Caco-2 (cell line): ENCODE measurements around the gene TMCC1. TPM values are rescaled to one million over a fixed set of nuclear protein-coding genes. Genes with fewer than 3 reads are reported as not detected.
A peak's percentile ranks its signal among the peaks of the same experiment; 100 is the strongest.

Experiments used
- BruUV-seq: library from RNA; stranded (reverse); fragments of 400-500 nt; replicated peaks from 2 replicates; lab custom pipeline; 2021; lab: Mats Ljungman, UMichigan
- CTCF ChIA-PET: fragments of 300-600 bp; sonication (Branson Sonifier 250); formaldehyde crosslinking; loops from one replicate; lab custom pipeline; 2022; ENCODE audit warnings: antibody characterized with exemption; lab: Charles Lee
- POLR2A ChIA-PET: fragments of 300-600 bp; sonication (Branson Sonifier 250); formaldehyde crosslinking; loops from one replicate; lab custom pipeline; 2022; ENCODE audit warnings: antibody characterized with exemption; lab: Charles Lee
- DNase-seq, 2 experiments: peaks; one replicate each; pipeline versions ENCODE4 v3.0.0 to v3.0.0-alpha.2; 2020 to 2022
- H3K27me3 ChIP-seq: replicated peaks from 2 replicates; pipeline ENCODE4 v1.6.0; 2011; ENCODE audit warnings: low read length; ENCODE audit not compliant: control insufficient read depth, insufficient read depth
- H3K36me3 ChIP-seq: 2 replicates; pipeline ENCODE4 v1.5.1; 2011; ENCODE audit warnings: low read length; ENCODE audit not compliant: control insufficient read depth, insufficient read depth
- H3K4me1 ChIP-seq: fragments of 250-450 bp; sonication (Bioruptor Pico); 2 replicates; pipeline ENCODE4 v1.5.1; 2020; ENCODE audit warnings: mild to moderate bottlenecking
- H3K4me3 ChIP-seq: 2 replicates; pipeline ENCODE4 v1.5.1; 2011; ENCODE audit warnings: low read depth, mild to moderate bottlenecking, control low read depth, low read length
- H3K9me3 ChIP-seq: fragments of 250-450 bp; sonication (Bioruptor Pico); 2 replicates; pipeline ENCODE4 v1.5.1; 2020; ENCODE audit warnings: mild to moderate bottlenecking, moderate library complexity
- H3K27ac Mint-ChIP-seq: one replicate; pipeline ENCODE4 v1.8.0; 2022; ENCODE audit warnings: mixed read lengths; ENCODE audit not compliant: unreplicated experiment
- H3K27me3 Mint-ChIP-seq: one replicate; pipeline ENCODE4 v1.8.0; 2022; ENCODE audit warnings: mixed read lengths; ENCODE audit not compliant: insufficient read depth, unreplicated experiment
- H3K36me3 Mint-ChIP-seq: one replicate; pipeline ENCODE4 v1.8.0; 2022; ENCODE audit warnings: mild to moderate bottlenecking, mixed read lengths; ENCODE audit not compliant: insufficient read depth, unreplicated experiment
- H3K4me1 Mint-ChIP-seq: one replicate; pipeline ENCODE4 v1.8.0; 2022; ENCODE audit warnings: low read depth, mixed read lengths; ENCODE audit not compliant: unreplicated experiment
- H3K4me3 Mint-ChIP-seq: one replicate; pipeline ENCODE4 v1.8.0; 2022; ENCODE audit warnings: mild to moderate bottlenecking, moderate library complexity, mixed read lengths; ENCODE audit not compliant: unreplicated experiment
- H3K9me3 Mint-ChIP-seq: one replicate; pipeline ENCODE4 v1.8.0; 2022; ENCODE audit warnings: mixed read lengths; ENCODE audit not compliant: unreplicated experiment
- CTCF ChIP-seq, 2 experiments: fragments of 200-600 bp in 1 of 2; IDR thresholded peaks; 1 replicate in 1 of 2; 2 replicates in 1 of 2; pipeline versions ENCODE4 v1.5.1 to v1.8.0; 2011 to 2022; ENCODE audit warnings: antibody characterized with exemption in 1 of 2, control low read depth in 1 of 2, inconsistent platforms in 1 of 2, low read depth in 1 of 2, low read length in 1 of 2, mild to moderate bottlenecking in 1 of 2, moderate library complexity in 1 of 2; ENCODE audit not compliant: insufficient read depth in 1 of 2, severe bottlenecking in 1 of 2, unreplicated experiment in 1 of 2
- intact Hi-C: fragments of 100-400 bp; cut with micrococcal nuclease; formaldehyde crosslinking; loops from one replicate; pipeline ENCODE4 v1.10.0; 2022; ENCODE audit not compliant: unreplicated experiment
- total RNA-seq: library from RNA; stranded (reverse); gene quantifications from 2 replicates; pipeline ENCODE4 v1.2.3, GENCODE V29; 2022

Gene TMCC1
- total RNA-seq, 1 experiment from 2014 or later, result 27.8 TPM

- Mint-ChIP-seq H3K36me3 (peaks cover 7% of the 10 kb centered on the region), H3K4me3 (peak overlapping the region; percentile 96), H3K4me1 (peaks cover 18% of the 10 kb centered on the region), H3K27me3 (no peaks in the 10 kb centered on the region), H3K9me3 (no peaks in the 10 kb centered on the region), H3K27ac (no peak overlapping the region)
- H3K4me3 ChIP-seq, result no peak overlapping the region
- no peak for DNase-seq
- no peaks in the 10 kb centered on the region for H3K9me3 ChIP-seq
- intact Hi-C loops, result no loop called here
- ChIA-PET CTCF (interaction anchor here (1.0 kb wide), 1 partner anchor 113 kb away, joined by 5 read pairs; no protein-coding TSS in a partner anchor), POLR2A (no interaction called here)
- no peak for TF ChIP-seq CTCF (IDR thresholded peaks at IDR 0.05; ENCODE audit: insufficient read depth in 1 of 2, low read depth in 1 of 2, low read length in 1 of 2, severe bottlenecking in 1 of 2, unreplicated experiment in 1 of 2)
- H3K36me3 ChIP-seq, result no peaks in the 10 kb centered on the region; the same call in 1 of the 2 replicates
- no peaks in the 10 kb centered on the region for H3K27me3 ChIP-seq
- peaks cover 16% of the 10 kb centered on the region for H3K4me1 ChIP-seq
- no TSS peak for BruUV-seq
These were observed 290.0 kb downstream of the TMCC1 start for GRCh38 chr3:129603561-129603942.

DNA sequence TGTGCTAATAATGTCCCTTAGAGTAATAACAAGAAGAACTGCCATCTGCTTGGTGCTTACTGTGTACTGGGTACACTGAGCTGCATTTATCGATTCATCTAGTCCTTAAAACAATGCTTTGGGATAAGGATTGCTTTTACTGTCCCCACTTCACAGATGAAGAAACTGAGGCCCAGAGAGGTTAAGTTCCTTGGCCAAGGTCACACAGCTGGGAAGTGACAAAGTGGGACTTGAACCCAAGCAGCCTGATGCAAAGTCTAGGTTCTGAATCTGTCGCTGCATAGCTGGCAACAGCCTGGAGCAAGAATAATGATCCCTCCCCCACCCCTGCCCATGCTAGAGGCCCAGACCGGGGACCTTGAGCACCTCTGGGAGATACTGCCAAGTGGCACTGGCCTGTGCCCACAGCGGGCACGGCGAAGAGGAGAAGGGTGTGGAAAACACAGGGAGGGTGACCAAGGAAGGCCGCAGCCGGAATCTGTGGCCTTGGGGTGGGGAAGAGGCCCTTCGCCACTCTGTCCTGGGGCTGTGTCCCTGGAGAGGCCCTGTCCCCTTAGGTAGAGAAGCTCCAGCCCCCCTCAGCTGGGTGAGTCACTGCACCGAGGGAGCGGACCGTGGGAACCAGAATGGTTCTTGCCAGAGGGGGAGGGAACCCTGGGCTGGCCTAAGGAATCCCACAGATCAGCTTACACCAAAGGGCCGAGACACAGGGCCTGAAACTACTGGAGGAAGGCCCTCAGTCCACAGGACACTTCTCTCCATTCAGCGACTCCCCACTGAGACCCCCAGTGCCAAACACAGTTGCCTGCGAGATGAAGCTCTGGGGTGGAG is 290.6 kb downstream of the TMCC1 start:
- BruUV-seq, result no TSS peak
- peaks cover 22% of the 10 kb centered on the region for H3K4me1 Mint-ChIP-seq
- intact Hi-C loops, result no loop called here
- peaks cover 16% of the 10 kb centered on the region for H3K4me1 ChIP-seq
- H3K36me3 Mint-ChIP-seq, result peaks cover 7% of the 10 kb centered on the region
- ChIA-PET CTCF (interaction anchor here (1.0 kb wide), 1 partner anchor 113 kb away, joined by 5 read pairs; no protein-coding TSS in a partner anchor), POLR2A (no interaction called here)
- H3K9me3 Mint-ChIP-seq, result no peaks in the 10 kb centered on the region
- H3K4me3 ChIP-seq, result no peak overlapping the region
- no peak overlapping the region for H3K4me3 Mint-ChIP-seq
- no peaks in the 10 kb centered on the region; the same call in 1 of the 2 replicates for H3K36me3 ChIP-seq
- H3K27me3 ChIP-seq, result no peaks in the 10 kb centered on the region
- TF ChIP-seq CTCF (IDR thresholded peaks at IDR 0.05; ENCODE audit: insufficient read depth in 1 of 2, low read depth in 1 of 2, low read length in 1 of 2, severe bottlenecking in 1 of 2, unreplicated experiment in 1 of 2), result no peak
- DNase-seq, result peak in 1 of 2 experiments; percentile 51
- no peak overlapping the region for H3K27ac Mint-ChIP-seq
- H3K9me3 ChIP-seq, result no peaks in the 10 kb centered on the region
- H3K27me3 Mint-ChIP-seq, result no peaks in the 10 kb centered on the region

- BruUV-seq, result no TSS peak
- H3K27ac Mint-ChIP-seq, result no peak overlapping the region
- H3K4me1 Mint-ChIP-seq, result peaks cover 20% of the 10 kb centered on the region
- ChIA-PET CTCF (no interaction called here), POLR2A (no interaction called here)
- intact Hi-C loops, result no loop called here
- H3K27me3 ChIP-seq, result no peaks in the 10 kb centered on the region
- no peak for DNase-seq
- no peak overlapping the region for H3K4me3 Mint-ChIP-seq
- peaks cover 7% of the 10 kb centered on the region for H3K36me3 Mint-ChIP-seq
- TF ChIP-seq CTCF (IDR thresholded peaks at IDR 0.05; ENCODE audit: insufficient read depth in 1 of 2, low read depth in 1 of 2, low read length in 1 of 2, severe bottlenecking in 1 of 2, unreplicated experiment in 1 of 2), result no peak
- no peaks in the 10 kb centered on the region for H3K9me3 Mint-ChIP-seq
- no peak overlapping the region for H3K4me3 ChIP-seq
- H3K4me1 ChIP-seq, result peaks cover 11% of the 10 kb centered on the region
- H3K27me3 Mint-ChIP-seq, result no peaks in the 10 kb centered on the region
- H3K36me3 ChIP-seq, result no peaks in the 10 kb centered on the region; the same call in 1 of the 2 replicates
- H3K9me3 ChIP-seq, result no peaks in the 10 kb centered on the region
These were observed 291.2 kb downstream of the TMCC1 start for GRCh38 chr3:129602309-129602708.
